ENCODE results near the gene TMEM54. TPM values are rescaled to one million over a fixed set of nuclear protein-coding genes. Genes with fewer than 3 reads are reported as not detected.

TMEM54 gene
- total and polyA plus RNA-seq, 2 of the 13 experiments (the other 11 are each of a cell fraction or from before 2014, with no cell fraction given), result 2.5 to 2.9 TPM

DNA sequence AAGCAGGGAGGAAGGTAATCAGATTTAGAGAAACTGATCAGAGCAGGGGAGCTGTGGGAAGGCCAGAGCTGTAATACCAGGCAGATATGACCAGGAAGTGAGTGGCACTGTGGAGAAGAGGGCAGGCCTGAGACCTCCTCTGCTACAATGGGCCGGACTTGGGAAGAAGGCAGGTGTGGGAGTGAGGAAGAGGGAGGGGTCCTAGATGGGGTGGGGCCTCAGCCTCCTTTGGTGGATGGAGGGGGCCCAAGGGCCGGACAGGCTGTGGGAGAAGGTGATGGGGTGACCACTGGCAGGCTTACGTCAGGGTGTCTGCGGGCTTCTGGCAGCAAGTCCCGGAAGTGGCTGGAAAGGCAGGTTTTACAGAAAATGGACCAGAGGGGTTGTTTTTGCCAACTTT, 19.9 kb downstream of the TMEM54 start:
- Histone ChIP-seq H3K4me2 (ENCODE audit: low read depth, low read length) (no peak overlapping the region), H2AFZ (ENCODE audit: low read length) (no peak overlapping the region), H3K27me3 (ENCODE audit: control insufficient read depth in 1 of 2, insufficient read depth in 2 of 2, low read length in 2 of 2) (peaks cover 9 to 49% of the 10 kb centered on the region in 2 experiments; a peak in 4 of 5 replicates), H3K27ac (ENCODE audit: extremely low read length, insufficient read depth, low read length) (no peak overlapping the region), H3K4me1 (ENCODE audit: insufficient read depth, low read length) (peaks cover 15% of the 10 kb centered on the region), H3K4me3 (replicated peaks in 1 of 3; ENCODE audit: insufficient read depth in 1 of 3, low read depth in 2 of 3, low read length in 3 of 3) (no peak overlapping the region), H3K9me3 (ENCODE audit: low read length) (no peaks in the 10 kb centered on the region), H3K36me3 (replicated peaks in 1 of 2; ENCODE audit: control insufficient read depth in 1 of 2, insufficient read depth in 2 of 2, low read length in 2 of 2) (no peaks in the 10 kb centered on the region), H3K9ac (ENCODE audit: insufficient read depth, low read depth, low read length) (no peak overlapping the region), H4K20me1 (ENCODE audit: insufficient read depth, low read length) (0 out of 2 replicates have a peak, but pooled peaks cover 4% of the 10 kb centered on the region), H3K79me2 (ENCODE audit: insufficient read depth, low read length) (no peaks in the 10 kb centered on the region)
- in situ Hi-C loops (cut with HindIII; ENCODE audit: extremely low pct_ligation_motif_present, low pct_unique_long_range_greater_than_20kb), result no loop called here
- TF ChIP-seq NCOR1 (IDR thresholded peaks at IDR 0.05; ENCODE audit: borderline replicate concordance, low read length), result no peak
- TF ChIP-seq, protein P1, sequence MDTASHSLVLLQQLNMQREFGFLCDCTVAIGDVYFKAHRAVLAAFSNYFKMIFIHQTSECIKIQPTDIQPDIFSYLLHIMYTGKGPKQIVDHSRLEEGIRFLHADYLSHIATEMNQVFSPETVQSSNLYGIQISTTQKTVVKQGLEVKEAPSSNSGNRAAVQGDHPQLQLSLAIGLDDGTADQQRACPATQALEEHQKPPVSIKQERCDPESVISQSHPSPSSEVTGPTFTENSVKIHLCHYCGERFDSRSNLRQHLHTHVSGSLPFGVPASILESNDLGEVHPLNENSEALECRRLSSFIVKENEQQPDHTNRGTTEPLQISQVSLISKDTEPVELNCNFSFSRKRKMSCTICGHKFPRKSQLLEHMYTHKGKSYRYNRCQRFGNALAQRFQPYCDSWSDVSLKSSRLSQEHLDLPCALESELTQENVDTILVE (CRISPR knock-in tag; IDR thresholded peaks at IDR 0.05), result no peak
- no peak for TF ChIP-seq UBTF (CRISPR knock-in tag; IDR thresholded peaks at IDR 0.05)
- TF ChIP-seq ZNF720 (CRISPR knock-in tag; IDR thresholded peaks at IDR 0.05), result no peak
- TF ChIP-seq GATAD1 (CRISPR knock-in tag; IDR thresholded peaks at IDR 0.05), result no peak
- TF ChIP-seq ZNF780A (CRISPR knock-in tag; IDR thresholded peaks at IDR 0.05), result no peak
- TF ChIP-seq ZBTB44 (CRISPR knock-in tag; IDR thresholded peaks at IDR 0.05), result no peak
- TF ChIP-seq MTF1 (CRISPR knock-in tag; IDR thresholded peaks at IDR 0.05), result no peak
- no peak for TF ChIP-seq KLF6 (CRISPR knock-in tag; IDR thresholded peaks at IDR 0.05)
- TF ChIP-seq KLF16 (CRISPR knock-in tag; IDR thresholded peaks at IDR 0.05), result no peak
- no peak for TF ChIP-seq GATAD2A (CRISPR knock-in tag; IDR thresholded peaks at IDR 0.05)
- no peak for TF ChIP-seq ZKSCAN8 (CRISPR knock-in tag; IDR thresholded peaks at IDR 0.05; ENCODE audit: borderline replicate concordance)
- no peak for TF ChIP-seq RAD51 (IDR thresholded peaks at IDR 0.05; ENCODE audit: borderline replicate concordance)
- no peak for TF ChIP-seq CENPT (CRISPR knock-in tag; IDR thresholded peaks at IDR 0.05; ENCODE audit: low read depth)
- TF ChIP-seq ZNF292 (CRISPR knock-in tag; IDR thresholded peaks at IDR 0.05; ENCODE audit: borderline replicate concordance, low read depth), result no peak
- no peak for TF ChIP-seq ZNF34 (CRISPR knock-in tag; IDR thresholded peaks at IDR 0.05; ENCODE audit: borderline replicate concordance)
- no peak for TF ChIP-seq ZNF891 (CRISPR knock-in tag; IDR thresholded peaks at IDR 0.05)
- TF ChIP-seq ZFP82 (CRISPR knock-in tag; IDR thresholded peaks at IDR 0.05; ENCODE audit: borderline replicate concordance), result no peak
- TF ChIP-seq, protein P2, sequence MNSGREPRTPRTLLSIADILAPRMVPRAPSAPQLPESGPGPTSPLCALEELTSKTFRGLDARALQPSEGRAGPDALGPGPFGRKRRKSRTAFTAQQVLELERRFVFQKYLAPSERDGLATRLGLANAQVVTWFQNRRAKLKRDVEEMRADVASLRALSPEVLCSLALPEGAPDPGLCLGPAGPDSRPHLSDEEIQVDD (CRISPR knock-in tag; IDR thresholded peaks at IDR 0.05; ENCODE audit: borderline replicate concordance), result no peak
- no TSS peak for BruUV-seq (replicated peaks)
- intact Hi-C loops (cut with micrococcal nuclease; ENCODE audit: unreplicated experiment), result no loop called here
- 11% methylated on average over 2 of the region's 5 CpGs for WGBS (ENCODE audit: low lambda C conversion rate)
- ATAC-seq, result no peak
- DNase-seq (ENCODE audit: low spot score), result no peak
- ChIA-PET POLR2A (no interaction called here), CTCF (ENCODE audit: low intra/inter-chr PET ratio, low total read pairs) (no interaction called here)
- FAIRE-seq, result no peak
